Measurements from ENCODE around the gene SOX8. TPM values are rescaled to one million over a fixed set of nuclear protein-coding genes. Genes with fewer than 3 reads are reported as not detected.

Gene SOX8
- total RNA-seq, 4 donors from 2014 or later, result 0.15 to 0.78 (median 0.27) TPM; not detected in 1

GRCh38 chr16:987906-988305, 6.3 kb downstream of the SOX8 start:
- H3K4me3 ChIP-seq (replicated peaks in 1 of 3), result no peak overlapping the region
- no peak for TF ChIP-seq CTCF (IDR thresholded peaks at IDR 0.05)
- TF ChIP-seq POLR2A (IDR thresholded peaks at IDR 0.05), result no peak
- no peak overlapping the region for H3K27ac ChIP-seq
- intact Hi-C loops (cut with DNase I), result no loop called here
- WGBS, 2 donors, result 88 to 91% methylated on average over 14 to 15 of the region's 17 CpGs
- H3K4me1 ChIP-seq, result no peaks in the 10 kb centered on the region
- DNase-seq, result no peak
- H3K27me3 ChIP-seq, result no peaks in the 10 kb centered on the region
- H3K9me3 ChIP-seq, result no peaks in the 10 kb centered on the region
- no peaks in the 10 kb centered on the region for H3K36me3 ChIP-seq

- Histone ChIP-seq H3K27me3 (no peaks in the 10 kb centered on the region), H3K4me3 (replicated peaks in 1 of 3) (no peak overlapping the region), H3K36me3 (no peaks in the 10 kb centered on the region), H3K4me1 (no peaks in the 10 kb centered on the region), H3K27ac (no peak overlapping the region), H3K9me3 (no peaks in the 10 kb centered on the region)
- 65 to 77% methylated on average over 13 to 27 of the region's 35 CpGs for WGBS, 2 donors
- no peak for TF ChIP-seq POLR2A (IDR thresholded peaks at IDR 0.05)
- TF ChIP-seq CTCF (IDR thresholded peaks at IDR 0.05), result no peak
- DNase-seq, result no peak
- intact Hi-C loops (cut with DNase I), result no loop called here
These were observed 7.1 kb downstream of the SOX8 start for GRCh38 chr16:988471-989353.

DNA sequence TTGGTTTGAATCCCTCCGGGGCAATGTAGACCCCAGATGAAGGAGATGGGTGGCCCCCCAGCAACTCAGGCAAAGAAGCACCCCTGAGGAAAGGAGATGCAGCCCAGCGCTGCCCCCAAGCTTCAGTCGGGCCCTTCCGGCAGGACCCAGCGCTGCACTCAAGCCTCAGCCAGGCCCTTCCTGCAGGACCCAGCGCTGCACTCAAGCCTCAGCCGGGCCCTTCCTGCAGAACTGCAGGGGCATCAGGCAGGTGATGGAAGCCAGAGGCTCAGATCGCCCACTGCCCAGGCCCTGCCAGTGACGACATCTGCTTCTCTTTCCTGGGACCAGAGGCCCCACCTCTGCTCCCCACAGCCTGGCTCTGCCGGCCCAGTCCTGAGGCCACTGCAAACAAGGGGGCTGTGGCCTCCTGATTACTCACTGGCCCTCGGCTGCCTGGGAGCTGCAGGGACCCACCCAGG, 7.8 kb downstream of the SOX8 start:
- Histone ChIP-seq H3K4me1 (no peaks in the 10 kb centered on the region), H3K36me3 (no peaks in the 10 kb centered on the region), H3K9me3 (no peaks in the 10 kb centered on the region), H3K27ac (no peak overlapping the region), H3K27me3 (no peaks in the 10 kb centered on the region), H3K4me3 (replicated peaks in 1 of 3) (no peak overlapping the region)
- intact Hi-C loops (cut with DNase I), result no loop called here
- DNase-seq, result no peak
- WGBS, 2 donors, result 79% methylated on average over 7 of the region's 11 CpGs; no CpG with 5 or more reads in 1 of the 2 donors
- no peak for TF ChIP-seq CTCF (IDR thresholded peaks at IDR 0.05)

DNA sequence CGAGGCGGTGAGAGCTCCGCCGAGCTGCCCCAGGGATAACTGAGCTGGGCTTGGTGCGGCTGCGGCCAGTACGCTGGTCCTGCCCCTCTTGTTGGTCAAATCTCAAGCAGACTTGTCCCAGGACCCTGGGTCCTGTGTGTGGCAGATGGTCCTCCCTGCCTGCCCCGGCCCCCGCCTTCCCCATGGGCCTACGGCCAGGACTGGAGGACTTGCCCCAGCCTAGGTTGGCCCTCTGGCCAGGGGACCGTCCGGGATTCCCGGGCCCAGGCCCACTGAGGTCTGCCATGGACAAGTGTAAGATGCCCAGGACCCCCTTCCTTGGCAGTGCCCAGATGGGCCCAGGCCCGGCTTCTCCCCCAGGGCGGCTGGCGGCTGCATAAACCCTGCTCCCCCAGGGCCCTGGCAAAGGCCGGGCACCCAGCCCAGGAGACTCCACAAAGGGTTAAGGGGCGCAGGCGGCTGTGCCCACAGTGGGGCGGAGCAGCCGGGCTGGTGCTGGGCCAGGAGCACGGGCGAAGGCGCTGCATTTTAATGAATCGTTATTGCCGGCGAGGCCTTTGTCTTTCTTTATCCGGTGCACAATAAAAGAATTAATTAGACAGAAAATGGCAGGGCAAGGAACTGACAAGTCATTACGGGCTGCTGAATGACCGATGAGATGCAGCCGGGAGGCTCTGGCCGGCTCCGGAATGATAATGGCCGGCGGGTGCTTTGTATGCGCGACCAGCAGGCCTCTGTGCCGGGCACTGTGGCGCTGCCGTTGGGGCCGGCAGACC, 9.1 kb downstream of the SOX8 start:
- WGBS, 2 donors, result 89 to 91% methylated on average over 27 to 34 of the region's 41 CpGs
- no peaks in the 10 kb centered on the region for H3K27me3 ChIP-seq
- H3K4me1 ChIP-seq, result no peaks in the 10 kb centered on the region
- TF ChIP-seq POLR2A (IDR thresholded peaks at IDR 0.05) (no peak), CTCF (IDR thresholded peaks at IDR 0.05) (no peak)
- H3K4me3 ChIP-seq (replicated peaks in 1 of 3), result no peak overlapping the region
- no peaks in the 10 kb centered on the region for H3K36me3 ChIP-seq
- no peak for DNase-seq
- intact Hi-C loops (cut with DNase I), result no loop called here
- no peaks in the 10 kb centered on the region for H3K9me3 ChIP-seq
- H3K27ac ChIP-seq, result no peak overlapping the region

DNA sequence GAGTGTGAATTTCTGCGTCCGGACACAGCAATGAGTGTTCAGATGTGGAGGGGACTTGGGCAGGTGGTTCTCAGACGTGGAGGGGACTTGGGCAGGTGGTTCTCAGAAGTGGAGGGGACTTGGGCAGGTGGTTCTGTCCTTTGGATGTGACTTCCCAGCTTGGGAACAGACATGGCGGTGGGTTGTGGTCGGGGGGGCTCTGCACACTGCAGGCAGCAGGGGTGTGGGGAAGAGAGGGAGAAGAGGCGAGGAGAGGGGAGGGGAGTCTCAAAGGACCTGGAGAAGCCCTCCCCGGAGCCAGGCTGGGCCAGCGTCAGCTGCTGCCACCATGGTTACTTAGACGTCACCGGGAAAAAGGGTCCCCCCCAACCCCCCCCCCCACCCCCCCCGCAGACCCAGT, 9.8 kb downstream of the SOX8 start:
- intact Hi-C loops (cut with DNase I), result no loop called here
- Histone ChIP-seq H3K9me3 (no peaks in the 10 kb centered on the region), H3K27me3 (no peaks in the 10 kb centered on the region), H3K36me3 (no peaks in the 10 kb centered on the region), H3K27ac (no peak overlapping the region), H3K4me1 (no peaks in the 10 kb centered on the region), H3K4me3 (replicated peaks in 1 of 3) (no peak overlapping the region)
- no peak for DNase-seq
- TF ChIP-seq CTCF (IDR thresholded peaks at IDR 0.05) (no peak), POLR2A (IDR thresholded peaks at IDR 0.05) (no peak)
- 78 to 83% methylated on average over 10 of the region's 11 CpGs for WGBS, 2 donors
